OCI-LY7 (cell line): ENCODE data around the gene UBE2J2. TPM values are rescaled to one million over a fixed set of nuclear protein-coding genes. Genes with fewer than 3 reads are reported as not detected.
A peak's percentile ranks its signal among the peaks of the same experiment; 100 is the strongest.

Experiments
- BruUV-seq: library from RNA; stranded (reverse); fragments of 400-500 nt; replicated peaks from 2 replicates; lab custom pipeline; 2021; lab: Mats Ljungman, UMichigan
- CTCF ChIA-PET: fragments of 300-600 bp; sonication (Branson Sonifier 250); formaldehyde crosslinking; loops from one replicate; lab custom pipeline; 2022; ENCODE audit warnings: antibody characterized with exemption; ENCODE audit not compliant: unreplicated experiment; lab: Charles Lee
- POLR2A ChIA-PET: fragments of 300-600 bp; sonication (Branson Sonifier 250); formaldehyde crosslinking; loops from one replicate; lab custom pipeline; 2022; ENCODE audit warnings: antibody characterized with exemption; lab: Charles Lee
- DNase-seq: peaks from one replicate; pipeline ENCODE4 v3.0.0-alpha.2; 2015; ENCODE audit warnings: low spot score
- H2AFZ ChIP-seq: fragments of 200-600 bp; sonication (generic), shearing (Covaris generic); 2 replicates; pipeline ENCODE4 v1.6.1; 2014; ENCODE audit warnings: mild to moderate bottlenecking, antibody characterized with exemption, low read length, moderate library complexity
- H3K27ac ChIP-seq: fragments of 200-600 bp; sonication (generic); 2 replicates; pipeline ENCODE4 v1.5.1; 2014; ENCODE audit warnings: mixed run types, low read depth, mild to moderate bottlenecking, moderate library complexity, low read length, inconsistent platforms; ENCODE audit not compliant: poor library complexity, severe bottlenecking
- H3K36me3 ChIP-seq: fragments of 200-600 bp; sonication (generic); 2 replicates; pipeline ENCODE4 v1.6.1; 2014; ENCODE audit warnings: mild to moderate bottlenecking, antibody characterized with exemption, low read length, moderate library complexity, mixed read lengths; ENCODE audit not compliant: insufficient read depth
- H3K4me1 ChIP-seq: fragments of 200-600 bp; sonication (generic); 2 replicates; pipeline ENCODE4 v1.5.1; 2014; ENCODE audit warnings: mild to moderate bottlenecking, low read length; ENCODE audit not compliant: insufficient read depth, poor library complexity, severe bottlenecking
- H3K4me2 ChIP-seq: fragments of 200-600 bp; sonication (generic); 2 replicates; pipeline ENCODE4 v1.6.1; 2014; ENCODE audit warnings: mild to moderate bottlenecking, low read length
- H3K4me3 ChIP-seq: fragments of 200-600 bp; sonication (generic); 2 replicates; pipeline ENCODE4 v1.5.1; 2014; ENCODE audit warnings: mild to moderate bottlenecking, low read depth, low read length; ENCODE audit not compliant: poor library complexity, severe bottlenecking
- H3K79me2 ChIP-seq: fragments of 200-600 bp; sonication (generic); 2 replicates; pipeline ENCODE4 v1.6.1; 2016; ENCODE audit warnings: low read depth, mild to moderate bottlenecking, low read length, moderate library complexity, mixed read lengths; ENCODE audit not compliant: insufficient read depth
- H3K9me2 ChIP-seq: fragments of 200-600 bp; sonication (generic); 2 replicates; pipeline ENCODE4 v1.6.1; 2016; ENCODE audit warnings: mild to moderate bottlenecking, low read length, mixed read lengths; ENCODE audit not compliant: insufficient read depth
- H3K9me3 ChIP-seq: fragments of 200-600 bp; sonication (generic); 2 replicates; pipeline ENCODE4 v1.6.1; 2014; ENCODE audit warnings: mild to moderate bottlenecking, mixed run types, low read length, mixed read lengths
- H4K20me1 ChIP-seq: fragments of 200-600 bp; sonication (generic); 2 replicates; pipeline ENCODE4 v1.6.1; 2014; ENCODE audit warnings: mild to moderate bottlenecking, antibody characterized with exemption, low read length, moderate library complexity, mixed read lengths; ENCODE audit not compliant: insufficient read depth
- EZH2phosphoT487 ChIP-seq: fragments of 200-600 bp; sonication (generic); IDR thresholded peaks from 2 replicates; pipeline ENCODE4 v1.6.1; 2018; ENCODE audit warnings: low read depth, borderline replicate concordance, mild to moderate bottlenecking, mixed run types, antibody characterized with exemption, low read length, moderate library complexity, mixed read lengths
- intact Hi-C: fragments of 100-400 bp; cut with micrococcal nuclease; formaldehyde crosslinking; loops from one replicate; pipeline ENCODE4 v1.10.0; 2022; ENCODE audit not compliant: unreplicated experiment
- total RNA-seq, 2 experiments: library from RNA; depleted of rRNA in 1 of 2; stranded (reverse); fragments of >200 nt in 1 of 2; shearing (Covaris generic) in 1 of 2; gene quantifications; 2 replicates each; pipeline ENCODE4 v1.2.3, GENCODE V29; 2014 to 2022
- TF ChIP-seq, protein P1 (sequence below): fragments of 200-600 bp; sonication (generic); conservative IDR thresholded peaks from 2 replicates; pipeline ENCODE4 v1.5.1; 2014; ENCODE audit warnings: mild to moderate bottlenecking, antibody characterized with exemption, low read length, moderate library complexity, mixed read lengths

Gene UBE2J2
- total RNA-seq, 2 experiments from 2014 or later: 69.2 to 88.7 TPM

DNA sequence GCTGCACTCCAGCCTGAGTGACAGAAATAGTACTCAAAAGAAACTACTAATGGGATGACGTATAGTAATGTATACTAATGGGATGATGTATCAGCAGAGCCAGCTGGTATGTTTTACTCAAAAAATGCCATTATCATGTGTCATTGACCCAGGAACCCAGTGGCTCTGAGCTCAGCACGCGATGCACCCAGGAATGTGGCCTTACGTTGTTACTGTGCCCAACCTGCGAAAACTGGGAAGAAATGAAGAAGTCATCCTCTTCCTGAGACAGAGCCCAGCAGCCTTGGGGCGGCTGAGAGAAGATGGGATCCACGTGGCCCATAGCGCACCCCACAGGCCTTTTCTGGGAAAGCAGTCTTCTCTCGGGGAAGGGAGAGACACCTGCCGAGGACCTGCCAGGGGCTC lies 8.8 kb downstream of the UBE2J2 start:
- no peaks in the 10 kb centered on the region for H3K9me2 ChIP-seq
- no peak for DNase-seq
- no peaks in the 10 kb centered on the region for H4K20me1 ChIP-seq
- no peak overlapping the region for H3K27ac ChIP-seq
- no TSS peak for BruUV-seq
- H3K4me3 ChIP-seq: no peak overlapping the region
- H3K79me2 ChIP-seq: peaks cover 5% of the 10 kb centered on the region
- no peaks in the 10 kb centered on the region for H3K4me1 ChIP-seq
- peaks cover 78% of the 10 kb centered on the region for H3K36me3 ChIP-seq
- ChIA-PET CTCF (no interaction called here), POLR2A (no interaction called here)
- H3K9me3 ChIP-seq: no peaks in the 10 kb centered on the region
- no peak overlapping the region for H3K4me2 ChIP-seq
- H2AFZ ChIP-seq: no peak overlapping the region
- intact Hi-C loops: no loop called here
- TF ChIP-seq EZH2phosphoT487: no peak
- TF ChIP-seq, protein P1, sequence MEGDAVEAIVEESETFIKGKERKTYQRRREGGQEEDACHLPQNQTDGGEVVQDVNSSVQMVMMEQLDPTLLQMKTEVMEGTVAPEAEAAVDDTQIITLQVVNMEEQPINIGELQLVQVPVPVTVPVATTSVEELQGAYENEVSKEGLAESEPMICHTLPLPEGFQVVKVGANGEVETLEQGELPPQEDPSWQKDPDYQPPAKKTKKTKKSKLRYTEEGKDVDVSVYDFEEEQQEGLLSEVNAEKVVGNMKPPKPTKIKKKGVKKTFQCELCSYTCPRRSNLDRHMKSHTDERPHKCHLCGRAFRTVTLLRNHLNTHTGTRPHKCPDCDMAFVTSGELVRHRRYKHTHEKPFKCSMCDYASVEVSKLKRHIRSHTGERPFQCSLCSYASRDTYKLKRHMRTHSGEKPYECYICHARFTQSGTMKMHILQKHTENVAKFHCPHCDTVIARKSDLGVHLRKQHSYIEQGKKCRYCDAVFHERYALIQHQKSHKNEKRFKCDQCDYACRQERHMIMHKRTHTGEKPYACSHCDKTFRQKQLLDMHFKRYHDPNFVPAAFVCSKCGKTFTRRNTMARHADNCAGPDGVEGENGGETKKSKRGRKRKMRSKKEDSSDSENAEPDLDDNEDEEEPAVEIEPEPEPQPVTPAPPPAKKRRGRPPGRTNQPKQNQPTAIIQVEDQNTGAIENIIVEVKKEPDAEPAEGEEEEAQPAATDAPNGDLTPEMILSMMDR: peak; percentile 48; the same call in 1 of the 2 replicates

- no peak for TF ChIP-seq EZH2phosphoT487
- TF ChIP-seq, protein P1: no peak
- Histone ChIP-seq H3K36me3 (peaks cover 83% of the 10 kb centered on the region), H3K79me2 (no peaks in the 10 kb centered on the region), H2AFZ (no peak overlapping the region), H3K9me2 (no peaks in the 10 kb centered on the region), H3K27ac (no peak overlapping the region), H3K4me2 (no peak overlapping the region), H3K4me3 (no peak overlapping the region), H3K4me1 (no peaks in the 10 kb centered on the region), H3K9me3 (no peaks in the 10 kb centered on the region), H4K20me1 (no peaks in the 10 kb centered on the region)
- ChIA-PET CTCF (no interaction called here), POLR2A (no interaction called here)
- intact Hi-C loops: no loop called here
- DNase-seq: no peak
- BruUV-seq: TSS peak; percentile 18
These were observed 9.6 kb downstream of the UBE2J2 start for GRCh38 chr1:1264026-1264425.

DNA sequence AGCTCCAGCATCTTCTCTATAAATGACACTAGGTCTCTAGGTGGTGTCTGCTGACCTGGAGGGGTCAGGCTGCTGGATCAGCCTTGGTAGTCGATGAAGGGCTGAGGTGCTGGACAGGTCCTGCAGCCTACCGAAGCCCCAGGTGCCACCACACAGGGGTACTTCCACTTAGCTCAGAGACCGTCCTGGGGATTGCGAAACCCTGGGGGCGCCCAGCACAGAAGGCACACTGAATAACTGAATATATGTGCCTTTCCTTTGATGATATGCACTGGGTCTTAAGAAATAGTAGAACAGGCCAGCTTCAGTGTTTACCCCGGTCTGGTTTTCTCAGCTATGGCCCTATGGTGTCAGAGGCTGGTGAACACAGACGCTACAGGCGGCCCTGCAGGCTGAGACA lies 10.9 kb downstream of the UBE2J2 start:
- Histone ChIP-seq H3K4me2 (no peak overlapping the region), H3K79me2 (no peaks in the 10 kb centered on the region), H3K9me3 (no peaks in the 10 kb centered on the region), H3K36me3 (peaks cover 77% of the 10 kb centered on the region), H2AFZ (no peak overlapping the region), H4K20me1 (no peaks in the 10 kb centered on the region), H3K4me3 (no peak overlapping the region), H3K27ac (no peak overlapping the region), H3K9me2 (no peaks in the 10 kb centered on the region), H3K4me1 (no peaks in the 10 kb centered on the region)
- POLR2A ChIA-PET: no interaction called here
- BruUV-seq: no TSS peak
- DNase-seq: no peak
- CTCF ChIA-PET: no interaction called here
- intact Hi-C loops: no loop called here
- TF ChIP-seq, protein P1: no peak
- TF ChIP-seq EZH2phosphoT487: no peak
